ENCODE results near the gene PPP1R7. TPM values are rescaled to one million over a fixed set of nuclear protein-coding genes. Genes with fewer than 3 reads are reported as not detected.

Gene PPP1R7
- total RNA-seq, 2 donors from 2014 or later: 57.5 to 61.4 TPM

DNA sequence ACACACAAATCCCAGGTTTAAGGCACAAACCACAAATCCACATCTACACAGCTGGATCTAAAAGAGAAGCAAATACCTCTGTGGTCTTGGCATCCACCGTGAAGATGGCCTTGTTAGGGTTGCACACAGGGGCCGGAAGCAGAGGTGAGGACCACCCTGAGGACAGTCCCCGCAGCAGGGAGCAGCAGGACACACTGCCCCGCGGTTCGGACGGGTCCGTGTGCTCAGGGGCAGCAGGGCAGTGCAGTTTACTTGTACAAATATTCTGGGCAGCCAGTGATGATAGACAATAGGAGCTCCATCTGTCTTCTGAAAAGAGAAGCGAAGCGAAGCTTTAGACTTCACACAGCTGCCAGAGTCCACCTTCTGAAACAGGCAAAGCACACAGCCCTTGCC is 9.8 kb upstream of the PPP1R7 start:
- Histone ChIP-seq H3K4me1 (no peaks in the 10 kb centered on the region), H3K9me3 (no peaks in the 10 kb centered on the region), H3K4me3 (no peak overlapping the region), H3K27me3 (no peaks in the 10 kb centered on the region), H3K36me3 (no peaks in the 10 kb centered on the region), H3K27ac (no peak overlapping the region)
- DNase-seq (ENCODE audit: low spot score): no peak
- TF ChIP-seq, protein P1, sequence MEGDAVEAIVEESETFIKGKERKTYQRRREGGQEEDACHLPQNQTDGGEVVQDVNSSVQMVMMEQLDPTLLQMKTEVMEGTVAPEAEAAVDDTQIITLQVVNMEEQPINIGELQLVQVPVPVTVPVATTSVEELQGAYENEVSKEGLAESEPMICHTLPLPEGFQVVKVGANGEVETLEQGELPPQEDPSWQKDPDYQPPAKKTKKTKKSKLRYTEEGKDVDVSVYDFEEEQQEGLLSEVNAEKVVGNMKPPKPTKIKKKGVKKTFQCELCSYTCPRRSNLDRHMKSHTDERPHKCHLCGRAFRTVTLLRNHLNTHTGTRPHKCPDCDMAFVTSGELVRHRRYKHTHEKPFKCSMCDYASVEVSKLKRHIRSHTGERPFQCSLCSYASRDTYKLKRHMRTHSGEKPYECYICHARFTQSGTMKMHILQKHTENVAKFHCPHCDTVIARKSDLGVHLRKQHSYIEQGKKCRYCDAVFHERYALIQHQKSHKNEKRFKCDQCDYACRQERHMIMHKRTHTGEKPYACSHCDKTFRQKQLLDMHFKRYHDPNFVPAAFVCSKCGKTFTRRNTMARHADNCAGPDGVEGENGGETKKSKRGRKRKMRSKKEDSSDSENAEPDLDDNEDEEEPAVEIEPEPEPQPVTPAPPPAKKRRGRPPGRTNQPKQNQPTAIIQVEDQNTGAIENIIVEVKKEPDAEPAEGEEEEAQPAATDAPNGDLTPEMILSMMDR (IDR thresholded peaks at IDR 0.05): no peak

DNA sequence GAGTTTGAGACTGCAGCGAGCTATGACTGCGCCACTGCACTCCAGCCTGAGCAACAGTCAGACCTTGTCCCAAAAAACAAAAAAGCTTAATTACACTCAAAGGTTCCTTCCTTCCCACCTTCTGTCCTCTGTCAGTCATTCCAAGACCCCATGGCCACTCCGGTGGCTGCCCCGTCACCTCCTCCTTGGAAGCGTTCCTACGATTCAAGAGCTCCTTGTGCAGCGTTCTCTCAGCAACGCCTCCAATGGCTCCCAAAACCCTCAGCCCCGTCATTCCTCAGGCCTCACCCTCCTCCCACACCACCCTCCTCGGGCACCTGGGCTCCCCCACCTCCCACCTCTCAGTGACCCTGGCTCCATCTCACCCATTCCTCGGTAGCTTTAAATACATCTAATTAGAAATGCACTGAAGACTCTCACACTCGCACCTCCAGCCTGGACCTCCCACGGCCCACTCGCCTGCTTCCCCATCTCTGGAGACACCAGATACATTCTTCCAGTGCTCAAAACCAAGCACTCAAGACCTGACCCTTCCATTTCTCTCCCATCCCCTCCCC is 9.0 kb upstream of the PPP1R7 start:
- no peak for DNase-seq (ENCODE audit: low spot score)
- no peaks in the 10 kb centered on the region for H3K9me3 ChIP-seq
- no peak overlapping the region for H3K27ac ChIP-seq
- no peaks in the 10 kb centered on the region for H3K4me1 ChIP-seq
- H3K4me3 ChIP-seq: no peak overlapping the region
- no peaks in the 10 kb centered on the region for H3K36me3 ChIP-seq
- no peaks in the 10 kb centered on the region for H3K27me3 ChIP-seq
- TF ChIP-seq, protein P1 (IDR thresholded peaks at IDR 0.05): no peak

DNA sequence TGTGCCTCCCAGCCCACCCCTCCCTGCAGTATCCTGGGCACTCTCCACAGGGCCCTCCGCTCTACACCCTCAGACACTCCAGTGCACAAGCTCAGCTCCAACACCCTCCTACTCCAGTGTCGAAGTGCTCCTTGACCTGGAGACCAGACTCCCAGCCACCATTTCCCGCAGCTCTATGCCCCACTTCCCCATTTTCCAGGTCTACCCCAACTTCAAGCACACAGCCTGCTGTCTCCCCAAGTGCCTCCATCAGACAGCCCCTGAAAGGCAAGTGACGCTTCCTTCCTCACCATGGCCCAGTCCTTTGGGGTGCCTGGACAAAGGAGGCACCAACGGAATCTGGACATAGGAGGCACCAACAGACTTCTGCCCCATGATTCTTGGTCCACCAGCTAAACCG is 8.2 kb upstream of the PPP1R7 start:
- no peaks in the 10 kb centered on the region for H3K9me3 ChIP-seq
- H3K27ac ChIP-seq: no peak overlapping the region
- no peaks in the 10 kb centered on the region for H3K27me3 ChIP-seq
- no peaks in the 10 kb centered on the region for H3K4me1 ChIP-seq
- H3K36me3 ChIP-seq: no peaks in the 10 kb centered on the region
- H3K4me3 ChIP-seq: no peak overlapping the region
- TF ChIP-seq, protein P1 (IDR thresholded peaks at IDR 0.05): no peak
- no peak for DNase-seq (ENCODE audit: low spot score)

DNA sequence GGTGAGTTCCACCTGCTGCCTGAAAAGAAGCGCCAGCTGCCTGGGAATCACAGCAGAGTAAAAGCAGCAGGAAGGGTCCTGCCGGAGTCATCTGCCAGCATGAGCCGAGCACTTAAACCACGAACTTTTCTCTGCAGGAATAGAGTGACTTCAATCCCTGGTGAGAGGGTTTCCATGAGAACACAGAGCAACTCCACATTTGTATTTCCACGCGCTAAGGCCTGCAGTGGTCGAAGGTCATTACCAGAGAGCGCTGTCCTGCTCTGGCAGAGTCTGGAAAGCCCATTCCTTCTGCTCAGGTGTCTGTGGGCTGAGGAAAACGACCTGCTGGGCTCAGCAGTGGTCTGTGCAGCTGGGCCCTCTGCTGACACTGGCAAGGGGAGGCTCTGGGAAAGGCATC is 7.7 kb upstream of the PPP1R7 start:
- Histone ChIP-seq H3K27ac (no peak overlapping the region), H3K4me1 (no peaks in the 10 kb centered on the region), H3K4me3 (no peak overlapping the region), H3K9me3 (no peaks in the 10 kb centered on the region), H3K27me3 (no peaks in the 10 kb centered on the region), H3K36me3 (no peaks in the 10 kb centered on the region)
- TF ChIP-seq, protein P1 (IDR thresholded peaks at IDR 0.05): no peak
- DNase-seq (ENCODE audit: low spot score): no peak

DNA sequence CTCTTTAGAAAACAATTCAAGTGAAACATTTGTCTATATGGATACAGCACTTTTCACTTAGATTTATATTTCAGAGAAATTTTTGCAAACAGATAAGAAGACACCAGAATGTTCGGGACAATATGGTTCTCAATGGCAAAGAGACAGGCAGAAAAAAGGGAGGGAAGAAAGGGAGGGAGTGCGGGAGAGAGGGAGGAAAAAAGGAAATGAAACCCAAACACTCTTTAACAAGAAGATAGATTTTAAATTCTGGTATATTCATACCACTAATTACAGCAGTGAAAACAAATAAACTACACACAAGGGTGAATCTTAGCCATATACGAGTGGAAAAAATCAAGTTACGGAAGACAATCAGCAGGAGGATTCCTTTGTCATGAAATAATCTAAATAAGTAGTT is 4.0 kb upstream of the PPP1R7 start:
- Histone ChIP-seq H3K27ac (no peak overlapping the region), H3K27me3 (no peaks in the 10 kb centered on the region), H3K36me3 (no peaks in the 10 kb centered on the region), H3K4me3 (no peak overlapping the region), H3K4me1 (peaks cover 0 to 19% of the 10 kb centered on the region in 2 donors), H3K9me3 (no peaks in the 10 kb centered on the region)
- TF ChIP-seq, protein P1 (IDR thresholded peaks at IDR 0.05): no peak
- no peak for DNase-seq (ENCODE audit: low spot score)

DNA sequence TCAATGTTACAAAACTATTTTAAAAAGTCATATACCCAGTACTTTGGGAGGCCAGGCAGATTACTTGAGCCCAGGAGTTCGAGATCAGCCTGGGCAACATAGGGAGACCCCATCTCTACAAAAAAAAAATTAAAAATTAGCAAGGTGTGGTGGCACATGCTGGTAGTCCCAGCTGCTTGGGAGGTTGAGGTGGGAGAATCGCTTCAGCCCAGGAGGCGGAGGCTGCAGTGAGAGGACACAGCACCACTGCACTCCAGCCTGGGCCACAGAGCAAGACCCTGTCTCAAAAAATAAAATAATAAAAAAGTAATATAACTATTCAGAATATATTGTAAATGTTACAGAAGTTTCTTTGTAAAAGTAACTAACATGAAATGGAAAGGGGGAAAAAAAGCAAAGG is 2.9 kb upstream of the PPP1R7 start:
- Histone ChIP-seq H3K27me3 (no peaks in the 10 kb centered on the region), H3K9me3 (no peaks in the 10 kb centered on the region), H3K36me3 (no peaks in the 10 kb centered on the region), H3K27ac (no peak overlapping the region), H3K4me3 (no peak overlapping the region), H3K4me1 (peaks cover 0 to 22% of the 10 kb centered on the region in 2 donors)
- TF ChIP-seq, protein P1 (IDR thresholded peaks at IDR 0.05): no peak
- DNase-seq (ENCODE audit: low spot score): no peak

Measured in right atrium auricular region (tissue), 2 donors.